NCI-H774 (cell line): ENCODE data around the gene DXO.

Experiments
- DNase-seq: peaks from one replicate; lab custom pipeline; 2025; lab: John Stamatoyannopoulos, UW

DXO gene

DNA sequence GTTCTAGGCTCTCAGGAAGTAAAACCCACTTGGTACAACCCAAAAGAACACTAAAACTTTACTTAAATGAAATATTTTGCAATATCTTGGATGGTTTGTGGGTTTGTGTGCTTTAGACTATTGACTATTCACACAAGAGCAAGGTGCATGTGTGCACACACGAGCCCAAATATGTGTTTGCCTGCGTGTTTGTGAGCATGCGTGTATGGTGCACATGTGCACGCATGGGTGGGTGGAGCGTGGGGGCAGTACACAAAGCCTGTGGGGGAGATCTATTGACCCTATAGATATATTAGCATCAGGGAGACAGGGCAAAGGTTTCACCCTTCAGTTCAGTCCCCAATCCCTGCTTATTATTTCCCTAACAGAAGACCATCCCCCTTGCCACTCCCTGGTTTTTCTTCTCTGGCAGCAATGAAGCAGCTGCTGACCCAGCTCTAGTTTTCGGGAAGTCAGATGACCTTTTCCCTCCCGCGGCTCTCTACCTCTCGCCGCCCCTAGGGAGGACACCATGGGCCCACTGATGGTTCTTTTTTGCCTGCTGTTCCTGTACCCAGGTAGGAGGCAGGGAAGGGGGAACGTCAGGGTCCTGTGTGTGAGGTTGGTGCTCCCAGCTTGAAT, 44.6 kb downstream of the DXO start, which contains the start of gene C2:
C2 (plus strand) TSS at position 476 of the 621 bp plus-strand sequence; CDS start at position 512, 36 bp downstream.
- DNase-seq = no peak

DNA sequence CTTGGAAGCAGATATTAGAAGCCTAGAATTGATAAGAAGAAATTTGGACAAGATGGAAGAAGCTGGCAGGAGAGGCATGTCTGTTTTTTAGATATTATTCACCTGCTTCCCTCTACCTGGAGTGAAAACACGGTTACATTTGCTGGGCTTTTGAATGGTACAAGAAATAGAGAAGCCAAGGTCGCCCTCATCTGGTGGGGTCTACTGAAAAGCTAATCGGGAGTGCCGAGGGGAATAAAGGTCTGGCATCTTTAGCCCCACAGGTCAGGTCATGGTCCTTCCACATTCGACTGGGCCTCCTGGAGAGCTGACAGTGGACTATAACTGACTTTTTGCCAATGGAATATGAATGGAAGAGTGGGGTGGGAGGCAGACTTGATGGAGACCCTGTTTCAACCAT, 49.0 kb downstream of the DXO start:
- no peak for DNase-seq

DNA sequence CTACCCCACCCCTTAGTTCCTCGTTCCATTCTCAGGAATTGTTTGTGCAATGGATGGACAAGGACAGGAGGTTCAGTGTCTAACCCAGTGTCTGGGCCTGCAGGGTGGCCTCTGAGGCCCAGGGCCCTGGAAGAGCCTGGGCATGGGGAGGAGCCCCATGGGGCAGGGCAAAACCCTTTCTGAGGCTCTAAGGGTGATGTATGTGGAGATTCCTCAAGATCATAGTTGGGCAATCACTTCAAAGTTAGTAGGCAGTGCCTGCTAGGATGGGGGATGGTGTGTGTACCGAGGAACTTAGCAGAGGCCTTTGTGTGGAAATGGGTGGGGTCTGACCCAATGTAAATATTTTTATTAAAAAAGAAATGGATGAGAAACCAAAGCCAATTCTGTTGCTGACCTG, 51.1 kb downstream of the DXO start:
- no peak for DNase-seq
